Neural cell (in vitro differentiated cells): ENCODE measurements around the gene GLYATL1. TPM values are rescaled to one million over a fixed set of nuclear protein-coding genes. Genes with fewer than 3 reads are reported as not detected.

ENCODE experiments used
- H2AFZ ChIP-seq: fragments of 200-600, 300-800 bp; sonication (generic), shearing (Covaris generic); 2 replicates; pipeline ENCODE4 v1.6.0; 2014; ENCODE audit warnings: low read depth, mild to moderate bottlenecking, antibody characterized with exemption, low read length, moderate library complexity
- H3F3A ChIP-seq: fragments of 200-600 bp; shearing (Covaris generic); 2 replicates; pipeline ENCODE4 v1.6.1; 2016; ENCODE audit warnings: mild to moderate bottlenecking, moderate library complexity, mixed read lengths, antibody characterized with exemption, low read length; ENCODE audit not compliant: insufficient read depth, poor library complexity, severe bottlenecking
- H3K27ac ChIP-seq: fragments of 200-600, 300-800 bp; sonication (generic), shearing (Covaris generic); 2 replicates; pipeline ENCODE4 v1.5.1; 2014; ENCODE audit warnings: mild to moderate bottlenecking, low read length, moderate library complexity
- H3K27me3 ChIP-seq: fragments of 300-800, 200-600 bp; sonication (generic), shearing (Covaris generic); 2 replicates; pipeline ENCODE4 v1.6.0; 2014; ENCODE audit warnings: mild to moderate bottlenecking, low read depth, low read length, moderate library complexity; ENCODE audit not compliant: insufficient read depth
- H3K36me3 ChIP-seq: fragments of 300-800, 200-600 bp; sonication (generic), shearing (Covaris generic); 2 replicates; pipeline ENCODE4 v1.5.1; 2014; ENCODE audit warnings: mild to moderate bottlenecking, antibody characterized with exemption, low read length, moderate library complexity; ENCODE audit not compliant: insufficient read depth
- H3K4me2 ChIP-seq: fragments of 300-800, 200-600 bp; sonication (generic), shearing (Covaris generic); 2 replicates; pipeline ENCODE4 v1.6.0; 2014; ENCODE audit warnings: mild to moderate bottlenecking, low read length
- H3K4me3 ChIP-seq: fragments of 300-800, 200-600 bp; sonication (generic), shearing (Covaris generic); 2 replicates; pipeline ENCODE4 v1.5.1; 2014; ENCODE audit warnings: mild to moderate bottlenecking, low read length, moderate library complexity
- H3K79me2 ChIP-seq: fragments of 200-600 bp; shearing (Covaris generic); replicated peaks from 2 replicates; pipeline ENCODE4 v1.6.0; 2014; ENCODE audit warnings: mild to moderate bottlenecking, low read length, moderate library complexity; ENCODE audit not compliant: insufficient read depth
- H3K9ac ChIP-seq: fragments of 300-800, 200-600 bp; sonication (generic), shearing (Covaris generic); 2 replicates; pipeline ENCODE4 v1.6.1; 2016; ENCODE audit warnings: mild to moderate bottlenecking, low read length, mixed read lengths
- H3K9me2 ChIP-seq: fragments of 200-600 bp; shearing (Covaris generic); 2 replicates; pipeline ENCODE4 v1.6.1; 2016; ENCODE audit warnings: mild to moderate bottlenecking, low read length, mixed read lengths; ENCODE audit not compliant: insufficient read depth
- H3K9me3 ChIP-seq: fragments of 200-600, 300-800 bp; sonication (generic), shearing (Covaris generic); 2 replicates; pipeline ENCODE4 v1.6.1; 2016; ENCODE audit warnings: mild to moderate bottlenecking, mixed run types, low read length, moderate library complexity, mixed read lengths
- H4K20me1 ChIP-seq: fragments of 200-600 bp; shearing (Covaris generic); 2 replicates; pipeline ENCODE4 v1.6.1; 2016; ENCODE audit warnings: mild to moderate bottlenecking, mixed run types; ENCODE audit not compliant: insufficient read depth
- EP300 ChIP-seq: fragments of 450-650 bp; conservative IDR thresholded peaks from 2 replicates; pipeline ENCODE4 v1.6.1; 2014; ENCODE audit warnings: antibody characterized with exemption, mild to moderate bottlenecking, moderate library complexity; ENCODE audit not compliant: poor library complexity, severe bottlenecking
- EZH2 ChIP-seq: fragments of 200-600, 300-800 bp; shearing (Covaris generic), sonication (generic); IDR thresholded peaks from 2 replicates; pipeline ENCODE4 v1.6.1; 2014; ENCODE audit warnings: antibody characterized with exemption, low read length, borderline replicate concordance, mild to moderate bottlenecking; ENCODE audit not compliant: insufficient read depth, poor library complexity, severe bottlenecking
- MXI1 ChIP-seq: fragments of 450-650 bp; conservative IDR thresholded peaks from 2 replicates; pipeline ENCODE4 v1.6.1; 2014; ENCODE audit warnings: antibody characterized with exemption, mild to moderate bottlenecking; ENCODE audit not compliant: poor library complexity, severe bottlenecking
- POLR2AphosphoS5 ChIP-seq: IDR thresholded peaks from 2 replicates; pipeline ENCODE4 v1.6.1; 2012
- RAD21 ChIP-seq: fragments of 450-650 bp; conservative IDR thresholded peaks from 2 replicates; pipeline ENCODE4 v1.6.1; 2014; ENCODE audit warnings: antibody characterized with exemption, mild to moderate bottlenecking, moderate library complexity
- SMC3 ChIP-seq: fragments of 450-650 bp; conservative IDR thresholded peaks from 2 replicates; pipeline ENCODE4 v1.6.1; 2014; ENCODE audit warnings: antibody characterized with exemption, mild to moderate bottlenecking, moderate library complexity; ENCODE audit not compliant: poor library complexity
- TAF1 ChIP-seq: IDR thresholded peaks from 2 replicates; pipeline ENCODE4 v1.6.1; 2012; ENCODE audit warnings: low read depth
- polyA plus RNA-seq: library from polyadenylated mRNA; depleted of rRNA; stranded (reverse); fragments of >200 nt; gene quantifications from 2 replicates; pipeline ENCODE4 v1.2.3, GENCODE V29; 2014
- TF ChIP-seq, protein P1 (sequence below): IDR thresholded peaks from 2 replicates; pipeline ENCODE4 v1.6.1; 2012; ENCODE audit warnings: borderline replicate concordance
- TF ChIP-seq, protein P2 (sequence below): fragments of 450-650 bp; IDR thresholded peaks from 2 replicates; pipeline ENCODE4 v1.5.1; 2014; ENCODE audit warnings: antibody characterized with exemption, mild to moderate bottlenecking, moderate library complexity; ENCODE audit not compliant: poor library complexity, severe bottlenecking

The GLYATL1 gene
- polyA plus RNA-seq, 1 donor from 2014 or later: 0.84 TPM

DNA sequence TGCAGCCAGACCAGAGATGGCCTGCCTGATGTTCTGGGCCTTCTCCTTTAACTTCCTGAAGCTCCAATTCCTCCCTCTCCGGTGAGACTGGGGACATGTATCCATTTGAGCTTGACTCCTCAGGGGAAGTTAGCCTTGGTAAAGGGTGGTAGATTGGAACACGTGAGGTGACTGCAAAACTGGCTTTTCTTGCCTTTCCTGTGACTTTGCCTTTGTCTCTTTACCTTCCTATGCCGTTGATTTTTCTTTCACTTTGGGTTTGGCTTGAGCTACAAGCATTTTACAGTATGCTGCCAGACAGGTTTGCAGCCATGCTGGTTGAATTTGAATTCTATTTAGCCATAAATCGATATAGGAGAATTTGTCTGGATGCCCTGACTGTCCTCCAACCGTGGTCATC is 16.8 kb upstream of the GLYATL1 start:
- Histone ChIP-seq H3K79me2 (no peaks in the 10 kb centered on the region), H3K27me3 (no peaks in the 10 kb centered on the region), H3K9ac (no peak overlapping the region), H2AFZ (no peak overlapping the region), H3K27ac (no peak overlapping the region), H3K9me3 (no peaks in the 10 kb centered on the region), H3F3A (no peaks in the 10 kb centered on the region), H3K4me2 (no peak overlapping the region), H3K4me3 (no peak overlapping the region), H3K9me2 (no peaks in the 10 kb centered on the region), H3K36me3 (no peaks in the 10 kb centered on the region), H4K20me1 (no peaks in the 10 kb centered on the region)
- TF ChIP-seq MXI1: no peak

DNA sequence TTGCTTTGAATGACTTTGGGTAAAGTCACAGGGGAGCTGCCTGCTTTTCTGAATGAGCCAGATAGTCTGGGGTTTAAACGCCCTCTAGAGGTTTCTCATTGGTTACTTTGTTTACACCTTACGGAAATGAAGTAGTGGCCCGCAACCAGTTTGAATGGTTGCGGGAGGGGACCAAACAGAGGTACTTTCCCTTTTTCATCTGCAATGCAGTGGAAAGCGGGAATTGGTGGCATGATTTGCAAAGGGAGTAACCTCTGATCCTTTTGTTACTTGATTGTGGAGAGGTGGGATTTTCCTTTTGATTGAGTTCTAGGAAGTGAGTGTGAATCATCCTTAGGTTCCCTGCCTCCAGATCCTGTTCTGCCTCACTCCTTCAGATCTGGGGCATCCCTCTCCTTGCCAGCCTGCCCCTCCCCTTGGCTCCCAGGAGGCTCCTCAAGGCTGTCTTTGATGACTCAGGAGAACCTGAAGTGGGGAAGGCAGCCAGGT is 15.9 kb upstream of the GLYATL1 start:
- Histone ChIP-seq H3K79me2 (no peaks in the 10 kb centered on the region), H3K4me2 (no peak overlapping the region), H3K9ac (no peak overlapping the region), H4K20me1 (no peaks in the 10 kb centered on the region), H3K4me3 (no peak overlapping the region), H2AFZ (no peak overlapping the region), H3F3A (no peaks in the 10 kb centered on the region), H3K27me3 (no peaks in the 10 kb centered on the region), H3K27ac (no peak overlapping the region), H3K36me3 (no peaks in the 10 kb centered on the region), H3K9me2 (no peaks in the 10 kb centered on the region), H3K9me3 (no peaks in the 10 kb centered on the region)
- TF ChIP-seq, protein P1, sequence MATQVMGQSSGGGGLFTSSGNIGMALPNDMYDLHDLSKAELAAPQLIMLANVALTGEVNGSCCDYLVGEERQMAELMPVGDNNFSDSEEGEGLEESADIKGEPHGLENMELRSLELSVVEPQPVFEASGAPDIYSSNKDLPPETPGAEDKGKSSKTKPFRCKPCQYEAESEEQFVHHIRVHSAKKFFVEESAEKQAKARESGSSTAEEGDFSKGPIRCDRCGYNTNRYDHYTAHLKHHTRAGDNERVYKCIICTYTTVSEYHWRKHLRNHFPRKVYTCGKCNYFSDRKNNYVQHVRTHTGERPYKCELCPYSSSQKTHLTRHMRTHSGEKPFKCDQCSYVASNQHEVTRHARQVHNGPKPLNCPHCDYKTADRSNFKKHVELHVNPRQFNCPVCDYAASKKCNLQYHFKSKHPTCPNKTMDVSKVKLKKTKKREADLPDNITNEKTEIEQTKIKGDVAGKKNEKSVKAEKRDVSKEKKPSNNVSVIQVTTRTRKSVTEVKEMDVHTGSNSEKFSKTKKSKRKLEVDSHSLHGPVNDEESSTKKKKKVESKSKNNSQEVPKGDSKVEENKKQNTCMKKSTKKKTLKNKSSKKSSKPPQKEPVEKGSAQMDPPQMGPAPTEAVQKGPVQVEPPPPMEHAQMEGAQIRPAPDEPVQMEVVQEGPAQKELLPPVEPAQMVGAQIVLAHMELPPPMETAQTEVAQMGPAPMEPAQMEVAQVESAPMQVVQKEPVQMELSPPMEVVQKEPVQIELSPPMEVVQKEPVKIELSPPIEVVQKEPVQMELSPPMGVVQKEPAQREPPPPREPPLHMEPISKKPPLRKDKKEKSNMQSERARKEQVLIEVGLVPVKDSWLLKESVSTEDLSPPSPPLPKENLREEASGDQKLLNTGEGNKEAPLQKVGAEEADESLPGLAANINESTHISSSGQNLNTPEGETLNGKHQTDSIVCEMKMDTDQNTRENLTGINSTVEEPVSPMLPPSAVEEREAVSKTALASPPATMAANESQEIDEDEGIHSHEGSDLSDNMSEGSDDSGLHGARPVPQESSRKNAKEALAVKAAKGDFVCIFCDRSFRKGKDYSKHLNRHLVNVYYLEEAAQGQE: no peak
- TF ChIP-seq POLR2AphosphoS5 (no peak), EZH2 (no peak), MXI1 (no peak), TAF1 (no peak), RAD21 (no peak), SMC3 (peak; percentile 20), EP300 (no peak)
- TF ChIP-seq, protein P2, sequence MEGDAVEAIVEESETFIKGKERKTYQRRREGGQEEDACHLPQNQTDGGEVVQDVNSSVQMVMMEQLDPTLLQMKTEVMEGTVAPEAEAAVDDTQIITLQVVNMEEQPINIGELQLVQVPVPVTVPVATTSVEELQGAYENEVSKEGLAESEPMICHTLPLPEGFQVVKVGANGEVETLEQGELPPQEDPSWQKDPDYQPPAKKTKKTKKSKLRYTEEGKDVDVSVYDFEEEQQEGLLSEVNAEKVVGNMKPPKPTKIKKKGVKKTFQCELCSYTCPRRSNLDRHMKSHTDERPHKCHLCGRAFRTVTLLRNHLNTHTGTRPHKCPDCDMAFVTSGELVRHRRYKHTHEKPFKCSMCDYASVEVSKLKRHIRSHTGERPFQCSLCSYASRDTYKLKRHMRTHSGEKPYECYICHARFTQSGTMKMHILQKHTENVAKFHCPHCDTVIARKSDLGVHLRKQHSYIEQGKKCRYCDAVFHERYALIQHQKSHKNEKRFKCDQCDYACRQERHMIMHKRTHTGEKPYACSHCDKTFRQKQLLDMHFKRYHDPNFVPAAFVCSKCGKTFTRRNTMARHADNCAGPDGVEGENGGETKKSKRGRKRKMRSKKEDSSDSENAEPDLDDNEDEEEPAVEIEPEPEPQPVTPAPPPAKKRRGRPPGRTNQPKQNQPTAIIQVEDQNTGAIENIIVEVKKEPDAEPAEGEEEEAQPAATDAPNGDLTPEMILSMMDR: peak; percentile 50

DNA sequence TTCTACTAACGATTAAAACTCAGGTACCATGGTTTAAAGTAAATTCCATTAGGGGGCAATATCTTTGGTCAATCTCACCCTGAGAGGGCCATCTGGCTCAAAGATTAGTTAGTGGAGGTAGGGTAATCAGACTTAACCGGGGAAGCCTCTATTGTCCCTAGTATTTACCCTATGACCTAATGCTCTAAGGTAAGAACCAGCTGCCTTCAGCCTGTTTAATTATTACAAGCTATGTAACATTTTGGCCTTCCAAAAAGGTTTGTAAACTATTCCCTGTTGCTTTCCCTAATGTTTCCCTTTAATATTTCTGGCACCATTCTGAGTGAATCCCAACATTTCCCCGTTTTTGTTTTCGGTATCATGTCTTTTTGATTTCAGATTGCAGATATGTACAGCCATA is 15.1 kb upstream of the GLYATL1 start:
- TF ChIP-seq, protein P2: no peak
- Histone ChIP-seq H3K9me3 (no peaks in the 10 kb centered on the region), H3K4me3 (no peak overlapping the region), H3K79me2 (no peaks in the 10 kb centered on the region), H2AFZ (no peak overlapping the region), H3K9ac (no peak overlapping the region), H3K27ac (no peak overlapping the region), H3K4me2 (no peak overlapping the region), H4K20me1 (no peaks in the 10 kb centered on the region), H3K36me3 (no peaks in the 10 kb centered on the region), H3K9me2 (no peaks in the 10 kb centered on the region), H3K27me3 (no peaks in the 10 kb centered on the region), H3F3A (no peaks in the 10 kb centered on the region)
